DMS53 treated with DMSO at 0.1 percent for 48 hours (cell line): ENCODE results near the gene LAMA2.
A peak's percentile ranks its signal among the peaks of the same experiment; 100 is the strongest.

Experiments
- DNase-seq: peaks from one replicate; lab custom pipeline; 2025; ENCODE audit not compliant: unreplicated experiment; lab: John Stamatoyannopoulos, UW

LAMA2 gene

DNA sequence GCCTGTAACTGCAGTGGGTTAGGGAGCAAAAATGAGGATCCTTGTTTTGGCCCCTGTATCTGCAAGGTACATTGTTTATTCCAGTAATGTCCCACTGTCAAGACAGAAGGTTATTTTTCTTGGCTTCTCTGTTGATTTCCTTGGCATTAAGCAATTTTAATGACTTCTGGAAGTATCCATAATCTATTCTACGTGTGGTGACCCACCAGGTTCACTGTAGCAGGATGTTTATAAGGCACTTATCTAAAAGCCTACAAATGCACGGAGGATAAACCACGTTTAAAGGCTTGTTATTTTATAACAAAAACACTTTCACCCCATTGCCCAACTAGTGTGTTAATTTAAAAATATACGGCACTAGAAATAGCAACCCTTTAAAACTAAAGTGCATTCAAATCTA, 294.9 kb downstream of the LAMA2 start:
- DNase-seq, result no peak

GRCh38 chr6:129179283-129179682, 296.3 kb downstream of the LAMA2 start:
- no peak for DNase-seq

DNA sequence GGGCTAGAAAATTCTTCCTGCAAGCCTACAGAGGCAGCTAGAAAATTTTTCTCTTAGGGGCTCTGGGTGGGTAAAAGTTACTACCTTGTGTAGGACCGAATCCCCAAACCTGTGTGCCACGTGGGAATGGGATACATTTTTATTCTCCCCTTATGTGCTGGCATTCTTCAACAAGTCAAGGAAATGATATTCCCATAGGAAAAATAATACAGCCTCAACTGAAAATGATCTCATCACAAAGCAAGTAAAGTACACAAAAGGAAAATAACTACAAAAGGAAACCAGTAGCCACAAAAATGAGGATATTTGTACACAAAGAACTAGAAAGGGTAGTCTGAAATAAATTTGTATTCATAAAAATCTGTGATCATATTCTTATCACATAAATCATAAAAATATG, 298.1 kb downstream of the LAMA2 start:
- no peak for DNase-seq

DNA sequence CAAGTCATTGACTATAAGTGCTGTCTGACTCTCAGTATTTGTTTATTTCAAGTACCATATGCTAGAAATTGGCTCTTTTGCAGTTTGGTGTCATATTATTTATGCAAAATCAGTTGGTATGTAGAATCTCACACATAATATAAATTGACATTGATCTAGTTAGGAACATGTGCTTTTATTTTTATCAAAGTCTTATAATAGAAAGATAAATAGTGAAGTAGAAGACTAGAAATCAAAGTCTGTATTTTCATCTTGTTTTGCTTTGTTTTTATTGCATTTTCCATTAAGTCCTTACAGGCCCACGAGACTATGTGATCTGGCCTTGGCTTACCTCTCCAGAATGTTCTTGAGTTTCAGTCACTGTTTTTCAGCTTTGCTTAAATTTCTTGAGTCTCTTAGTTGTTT, 300.3 kb downstream of the LAMA2 start:
- no peak for DNase-seq

DNA sequence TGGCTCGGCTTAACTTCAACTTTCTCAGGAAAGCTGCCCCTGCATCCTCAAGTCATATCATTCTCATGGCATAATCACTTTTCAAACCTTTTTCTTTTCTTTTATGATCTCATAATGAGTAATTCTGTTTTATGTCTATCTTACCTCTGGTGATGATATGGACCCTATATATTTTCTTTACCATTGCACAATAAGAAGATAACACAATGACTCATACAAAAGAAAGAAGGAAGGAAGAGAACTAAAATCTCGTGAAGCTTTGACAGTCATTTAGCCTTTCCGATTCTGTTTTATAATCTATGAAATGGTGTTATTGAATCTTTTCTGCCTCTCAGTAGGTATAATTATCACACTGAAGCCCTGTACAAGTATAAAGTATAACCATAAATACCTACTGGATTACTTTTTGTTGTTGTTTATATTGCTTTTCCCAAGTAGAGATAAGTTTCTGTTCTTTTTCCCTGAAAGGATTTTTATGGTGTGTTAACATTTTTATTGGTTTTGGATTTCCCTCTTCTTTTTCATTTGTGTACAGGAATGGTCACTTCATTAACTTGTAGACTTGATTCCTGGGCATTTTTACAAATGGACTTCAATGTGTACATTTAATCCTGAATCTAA, 300.9 kb downstream of the LAMA2 start:
- DNase-seq, result no peak

DNA sequence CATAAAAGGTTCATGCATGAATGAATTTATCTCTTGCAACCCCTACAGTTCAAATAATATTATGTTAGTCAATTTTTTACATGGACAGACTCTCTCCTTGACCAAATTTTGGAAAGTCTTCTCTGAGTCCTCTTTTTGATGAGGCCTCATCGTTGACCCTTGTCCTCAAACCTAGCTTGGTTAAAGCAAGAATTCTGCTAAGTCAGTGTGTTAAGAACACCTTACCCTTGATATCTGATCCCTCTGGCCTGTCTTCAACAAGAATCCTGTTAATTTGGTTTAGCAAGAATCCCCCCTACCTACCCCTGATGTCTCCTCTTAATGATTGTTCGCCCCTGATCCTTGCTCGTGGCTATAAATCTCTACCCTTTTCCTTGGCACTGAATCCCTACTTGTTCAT, 301.4 kb downstream of the LAMA2 start:
- DNase-seq, result no peak

DNA sequence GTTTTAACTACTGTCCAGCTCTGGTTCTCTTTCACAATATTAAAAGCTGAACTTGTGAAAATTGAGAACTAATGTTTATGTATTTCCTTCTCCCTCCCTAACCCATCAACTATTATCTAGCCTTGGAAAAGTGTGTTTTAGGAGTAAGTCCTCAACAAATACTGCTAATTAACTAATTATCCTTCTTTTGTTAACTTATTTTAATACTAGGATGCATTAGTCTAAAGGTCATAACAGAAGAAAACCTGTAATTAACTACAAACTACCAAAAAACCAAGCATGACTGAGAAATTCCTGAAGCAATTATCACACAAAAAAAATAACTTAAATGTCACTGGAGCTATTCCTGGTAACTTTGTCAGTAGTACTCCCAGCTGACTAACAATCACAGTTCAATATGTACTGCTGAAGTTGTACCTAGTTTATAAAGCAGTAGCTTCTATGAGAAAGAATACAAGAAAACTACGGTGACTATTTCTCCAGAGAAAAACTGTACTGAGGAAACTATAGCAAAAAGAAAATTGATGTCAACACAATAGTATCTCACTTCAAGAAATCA, 301.9 kb downstream of the LAMA2 start:
- no peak for DNase-seq

DNA sequence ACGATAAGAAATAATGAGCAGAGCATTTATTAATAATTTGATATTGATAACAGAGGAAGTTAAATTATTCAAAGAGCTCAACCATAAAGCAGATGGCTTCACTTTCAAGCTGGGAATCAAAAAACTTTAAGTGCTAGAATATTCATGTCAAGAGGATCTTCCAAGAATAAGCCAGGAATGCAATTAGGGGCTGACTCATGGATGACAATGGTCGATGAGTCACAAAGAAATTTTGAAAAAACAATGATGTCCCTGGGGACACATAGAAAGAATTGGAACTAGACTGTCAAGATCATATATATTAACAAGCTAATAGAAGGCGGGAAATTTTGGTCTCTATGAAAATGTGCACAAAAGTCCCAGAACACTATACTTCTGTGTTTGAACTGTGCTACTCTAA, 304.1 kb downstream of the LAMA2 start:
- peak; percentile 9 for DNase-seq

- DNase-seq, result no peak
Measured at GRCh38 chr6:129188306-129188705, 305.4 kb downstream of the LAMA2 start.

DNA sequence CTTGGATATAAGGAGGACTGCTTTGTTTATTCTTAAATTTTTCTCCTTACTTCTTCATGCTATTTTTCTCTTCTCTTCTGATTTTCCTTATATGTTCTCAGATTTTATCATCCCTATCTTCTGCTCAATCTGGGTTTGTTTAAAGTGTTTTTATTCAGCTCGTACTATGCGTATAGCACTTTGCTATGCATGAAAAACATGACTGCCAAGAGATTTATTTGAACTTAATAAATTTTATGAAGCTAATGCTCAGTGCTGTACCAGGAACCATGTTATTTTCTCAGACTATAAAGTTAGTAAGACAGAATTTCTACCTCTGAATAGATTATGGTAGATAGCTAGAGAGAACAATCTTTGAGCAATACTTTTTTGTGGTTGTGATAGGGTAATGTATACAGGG, 305.9 kb downstream of the LAMA2 start:
- DNase-seq, result no peak

- DNase-seq, result no peak
Measured at GRCh38 chr6:129189266-129189665, 306.3 kb downstream of the LAMA2 start.

DNA sequence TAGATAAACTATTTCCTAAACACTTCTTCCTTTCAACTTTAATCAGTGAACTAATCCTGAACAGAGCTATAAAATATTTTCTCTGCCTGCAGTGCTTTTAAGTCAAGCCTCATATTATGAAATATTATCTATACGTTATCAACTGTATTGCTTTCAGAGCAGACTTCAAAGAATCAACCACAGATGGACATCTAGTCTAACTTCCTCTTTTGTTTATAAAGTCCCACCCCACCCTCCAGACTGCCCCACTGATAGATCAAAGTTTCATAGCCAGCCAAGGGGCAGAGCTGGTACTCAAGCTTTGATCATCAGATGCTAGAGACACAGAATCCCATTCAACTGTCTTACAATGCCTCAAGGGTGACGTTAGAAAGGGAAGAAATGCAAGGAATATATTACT, 308.3 kb downstream of the LAMA2 start:
- no peak for DNase-seq

GRCh38 chr6:129192458-129192989, 309.6 kb downstream of the LAMA2 start:
- DNase-seq, result no peak

- no peak for DNase-seq
Measured at GRCh38 chr6:129194306-129194941, 311.5 kb downstream of the LAMA2 start.

DNA sequence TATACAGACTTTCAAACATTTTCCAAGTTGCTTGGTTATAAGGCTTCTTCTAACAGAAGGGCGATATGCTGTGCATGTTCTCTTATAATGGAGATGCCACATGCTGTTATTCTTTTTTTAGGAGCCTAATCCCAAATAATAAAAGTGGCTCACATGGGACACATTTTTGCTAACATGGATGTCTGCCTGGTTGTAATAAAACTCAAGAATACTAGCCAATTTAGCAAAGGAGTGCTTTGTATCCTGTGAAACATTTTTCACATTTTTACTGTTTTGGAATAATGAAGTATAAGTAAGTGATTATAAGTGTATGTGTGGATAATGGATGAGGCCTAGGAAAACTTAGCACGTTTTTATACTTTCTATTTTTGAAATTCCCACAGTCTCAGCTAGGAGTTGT, 312.2 kb downstream of the LAMA2 start:
- DNase-seq, result no peak

DNA sequence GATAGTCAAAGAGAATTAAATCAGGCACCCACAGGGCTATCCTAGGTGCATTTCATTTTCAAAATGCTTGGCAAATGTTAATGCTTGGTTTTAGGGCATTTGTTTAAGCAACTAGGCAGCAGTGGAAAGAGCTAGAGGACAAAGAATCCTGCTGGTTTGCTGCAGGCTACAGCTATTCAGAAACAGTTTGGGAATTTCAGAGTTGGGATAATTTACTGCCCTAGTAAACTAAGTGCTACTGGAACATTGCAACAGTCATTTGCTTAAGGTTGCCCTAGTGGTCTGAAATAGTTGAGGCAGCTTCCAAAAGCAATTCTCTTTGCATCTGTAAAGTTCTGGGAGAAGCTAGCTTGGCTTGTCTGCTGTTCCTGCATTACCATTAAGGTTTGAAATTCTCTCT, 312.7 kb downstream of the LAMA2 start:
- DNase-seq, result no peak

- no peak for DNase-seq
Measured at GRCh38 chr6:129197154-129197553, 314.2 kb downstream of the LAMA2 start.

DNA sequence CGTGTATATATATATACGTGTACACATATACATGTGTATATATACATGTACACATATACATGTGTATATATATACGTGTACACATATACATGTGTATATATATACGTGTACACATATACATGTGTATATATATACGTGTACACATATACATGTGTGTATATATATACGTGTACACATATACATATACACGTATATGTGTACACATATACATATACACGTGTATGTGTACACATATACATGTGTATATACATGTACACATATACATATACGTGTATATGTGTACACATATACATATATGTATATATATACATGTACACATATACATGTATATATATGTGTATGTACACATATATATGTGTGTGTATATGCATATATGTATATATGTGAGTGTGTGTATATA, 317.2 kb downstream of the LAMA2 start:
- no peak for DNase-seq

DNA sequence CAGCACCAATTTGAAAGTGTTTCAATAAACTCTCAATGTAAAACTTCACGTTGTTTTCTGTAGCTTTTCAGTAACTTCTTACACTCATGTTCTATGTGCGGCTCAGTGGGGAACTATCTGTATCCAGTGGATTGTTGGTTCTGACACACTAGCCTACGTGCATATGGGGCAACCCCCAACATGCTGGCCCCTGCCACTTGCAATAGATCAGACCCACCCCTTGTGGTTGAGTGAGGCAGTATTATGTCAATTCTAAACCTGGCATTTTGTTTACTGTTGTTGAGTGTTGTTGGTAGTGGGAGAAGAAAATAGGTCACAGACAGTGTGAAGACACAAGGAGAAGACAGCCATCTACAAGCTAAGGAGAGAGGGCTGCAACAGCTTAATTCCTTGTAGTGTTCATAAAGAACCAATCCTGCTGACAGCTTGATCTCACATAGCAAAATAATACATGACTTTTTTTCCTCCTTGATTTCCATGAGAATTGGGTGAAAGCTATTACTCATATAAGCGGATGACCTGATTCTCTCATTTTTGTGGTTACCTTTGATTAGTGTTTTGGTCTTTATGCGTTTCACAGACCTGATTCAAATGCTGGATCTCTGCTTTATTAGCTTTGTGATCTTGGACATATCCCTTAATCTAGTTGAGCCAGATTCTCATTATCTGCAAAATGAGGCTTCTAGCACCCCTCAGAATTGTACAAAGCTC, 320.4 kb downstream of the LAMA2 start:
- no peak for DNase-seq

GRCh38 chr6:129206821-129207220, 323.9 kb downstream of the LAMA2 start:
- no peak for DNase-seq

DNA sequence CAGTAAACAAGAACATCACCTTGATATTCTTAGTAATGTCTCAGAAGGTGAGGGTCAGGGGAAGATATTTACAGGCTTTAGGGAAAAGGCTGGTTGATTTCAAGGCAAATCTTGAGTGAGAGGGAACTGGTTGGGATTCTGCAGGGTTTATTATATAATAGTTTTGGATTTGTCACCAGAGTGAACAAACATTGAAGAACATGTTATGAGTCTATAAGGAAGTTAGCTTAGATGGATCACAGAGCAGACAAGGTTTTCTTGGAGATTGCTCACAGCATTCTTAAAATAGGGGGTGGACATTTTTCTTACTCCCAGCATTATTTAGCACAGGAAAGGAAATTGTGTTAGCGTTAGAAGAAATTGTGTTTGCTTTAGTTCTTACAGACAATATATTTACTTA, 324.9 kb downstream of the LAMA2 start:
- no peak for DNase-seq
